Measurements from ENCODE around the gene NRXN2.
"Not testable (repeated sequence)": the region's sequence is repeated elsewhere in the genome, so short reads cannot be mapped to it uniquely, and the experiment has no call there.

Gene NRXN2

DNA sequence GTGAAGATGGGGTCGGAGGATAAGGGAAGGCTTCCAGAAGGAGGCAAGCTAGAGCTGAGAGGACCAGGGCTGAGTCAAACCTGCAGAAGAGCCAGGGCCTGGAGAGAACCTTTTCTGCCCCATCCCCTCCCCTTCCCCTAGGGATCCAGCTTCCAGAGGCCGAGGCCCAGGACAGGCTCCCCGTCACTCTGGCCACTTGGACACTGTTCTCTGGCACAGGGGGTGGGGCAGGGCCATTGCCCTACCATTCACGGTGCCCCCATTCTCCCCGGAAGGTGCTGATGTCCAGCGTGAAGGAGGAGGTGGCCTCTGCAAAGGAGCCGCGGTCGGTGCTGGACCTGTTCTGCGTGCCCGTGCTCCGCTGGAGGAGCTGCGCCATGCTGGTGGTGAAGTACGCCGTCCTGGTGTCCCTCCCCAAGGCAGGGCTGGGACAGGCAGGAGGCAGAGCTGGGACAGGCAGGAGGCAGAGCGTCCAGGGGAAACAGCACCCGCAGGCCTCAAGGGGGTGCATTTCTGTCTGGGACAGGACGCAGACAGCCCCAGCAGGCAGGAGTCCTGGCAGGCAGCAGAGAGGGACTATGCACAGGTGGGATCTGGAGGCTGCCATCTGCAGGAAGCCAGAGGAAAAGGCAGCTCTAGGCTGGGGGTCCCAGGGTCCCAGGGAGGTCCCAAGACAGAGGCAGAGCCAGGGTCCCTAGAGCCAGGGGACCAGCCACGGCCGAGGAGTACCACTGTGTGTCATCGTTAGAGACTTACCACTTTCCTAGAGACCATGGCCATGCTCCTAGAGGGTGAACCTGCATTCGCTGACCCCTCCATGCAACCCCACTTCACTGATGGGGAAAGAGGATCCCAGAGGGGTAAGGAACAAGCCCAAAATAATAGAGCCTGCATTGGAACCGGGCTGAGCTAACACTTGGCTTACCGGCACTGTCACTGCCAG, 157.8 kb downstream of the NRXN2 start:
- DNase-seq (ENCODE audit: low read depth in 2 of 2) = no peak

DNA sequence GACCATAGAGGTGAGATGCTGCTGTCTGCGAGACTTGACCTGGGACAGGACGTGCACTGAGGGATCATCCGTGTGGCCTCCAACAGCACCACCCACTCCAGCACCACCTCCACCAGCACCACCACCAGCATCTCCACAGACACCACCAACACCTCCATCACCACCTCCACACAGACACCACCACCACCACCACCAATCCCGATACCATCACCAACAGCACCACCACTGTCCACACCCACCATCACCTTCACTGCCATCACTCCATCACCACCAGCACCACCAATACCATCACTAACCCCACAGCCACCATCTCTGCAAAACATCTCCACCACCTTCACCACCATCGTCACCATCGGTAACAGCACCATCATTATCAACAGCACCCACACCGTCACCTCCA, 158.6 kb downstream of the NRXN2 start:
- DNase-seq (ENCODE audit: low read depth in 2 of 2) = no peak

DNA sequence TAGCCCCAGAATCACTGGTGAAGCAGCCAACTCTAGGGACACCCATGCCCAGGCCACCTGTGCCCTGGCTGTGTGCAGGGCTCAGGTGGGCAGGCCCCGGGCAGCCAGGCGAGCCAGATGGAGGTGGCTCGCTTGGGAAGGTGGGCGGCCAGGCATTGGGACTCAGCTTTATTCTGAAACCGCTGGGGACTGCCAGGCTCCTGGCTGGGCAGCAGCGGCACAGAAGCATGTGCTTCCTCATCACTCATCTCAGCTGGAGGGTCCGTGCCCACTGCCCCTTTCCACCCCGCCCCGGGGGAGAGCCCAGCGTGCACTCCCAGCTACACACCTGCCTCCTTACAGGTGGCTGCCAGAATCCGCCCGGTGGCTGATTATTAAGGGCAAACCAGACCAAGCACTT, 159.0 kb downstream of the NRXN2 start:
- no peak for DNase-seq (ENCODE audit: low read depth in 2 of 2)

DNA sequence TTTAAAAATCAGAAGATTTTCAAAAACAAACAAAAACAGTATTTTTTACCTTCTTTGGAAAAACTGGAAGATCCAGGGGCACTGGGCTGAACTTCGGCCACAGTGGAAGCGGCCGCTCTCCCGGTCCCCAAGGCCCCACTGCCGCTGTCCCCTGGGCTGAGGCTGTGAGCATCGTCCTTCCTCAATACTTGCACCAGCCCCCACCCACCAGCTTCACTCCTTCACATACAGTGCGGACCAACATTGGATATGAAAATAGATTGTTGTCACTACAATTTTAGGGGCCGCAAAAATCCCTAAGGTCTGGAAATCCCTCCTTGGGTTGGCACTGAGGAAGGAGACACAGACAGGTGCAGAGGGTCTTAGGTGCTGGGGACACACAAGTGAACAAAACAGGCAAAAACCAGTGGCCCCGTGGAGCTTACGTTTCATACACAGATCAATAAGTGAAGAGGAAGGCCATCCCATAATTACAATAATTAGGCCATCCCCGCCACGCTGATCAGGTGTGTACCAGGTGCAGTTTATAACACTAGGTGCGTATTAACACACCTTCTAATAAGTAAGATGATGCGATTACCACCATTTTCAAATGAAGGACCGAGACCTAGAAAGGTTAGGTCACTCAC, 160.2 kb downstream of the NRXN2 start:
- no peak for DNase-seq (ENCODE audit: low read depth in 2 of 2)

DNA sequence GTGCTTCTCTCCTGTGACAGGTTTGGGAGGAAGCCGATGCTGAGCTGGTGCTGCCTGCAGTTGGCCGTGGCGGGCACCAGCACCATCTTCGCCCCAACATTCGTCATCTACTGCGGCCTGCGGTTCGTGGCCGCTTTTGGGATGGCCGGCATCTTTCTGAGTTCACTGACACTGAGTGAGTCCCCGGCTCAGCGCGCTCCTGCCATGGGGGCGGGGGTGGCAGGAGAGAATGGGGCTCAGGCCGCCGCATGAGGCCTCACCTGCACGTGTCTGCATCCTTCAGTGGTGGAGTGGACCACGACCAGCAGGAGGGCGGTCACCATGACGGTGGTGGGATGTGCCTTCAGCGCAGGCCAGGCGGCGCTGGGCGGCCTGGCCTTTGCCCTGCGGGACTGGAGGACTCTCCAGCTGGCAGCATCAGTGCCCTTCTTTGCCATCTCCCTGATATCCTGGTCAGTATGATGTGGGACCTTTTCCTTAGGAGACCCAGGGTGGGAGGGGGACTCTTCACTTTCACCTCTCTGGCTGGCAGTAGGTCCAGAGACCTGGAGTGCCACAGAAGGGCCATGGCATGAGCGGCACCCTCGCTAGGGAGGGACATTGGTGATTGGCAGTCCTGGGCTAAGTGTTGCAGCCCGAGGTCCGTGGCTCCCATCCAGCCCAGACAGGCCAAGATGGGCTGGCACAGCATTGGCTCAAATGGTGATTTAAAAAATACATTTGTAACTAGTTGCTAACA, 160.8 kb downstream of the NRXN2 start:
- DNase-seq (ENCODE audit: low read depth in 2 of 2) = no peak

DNA sequence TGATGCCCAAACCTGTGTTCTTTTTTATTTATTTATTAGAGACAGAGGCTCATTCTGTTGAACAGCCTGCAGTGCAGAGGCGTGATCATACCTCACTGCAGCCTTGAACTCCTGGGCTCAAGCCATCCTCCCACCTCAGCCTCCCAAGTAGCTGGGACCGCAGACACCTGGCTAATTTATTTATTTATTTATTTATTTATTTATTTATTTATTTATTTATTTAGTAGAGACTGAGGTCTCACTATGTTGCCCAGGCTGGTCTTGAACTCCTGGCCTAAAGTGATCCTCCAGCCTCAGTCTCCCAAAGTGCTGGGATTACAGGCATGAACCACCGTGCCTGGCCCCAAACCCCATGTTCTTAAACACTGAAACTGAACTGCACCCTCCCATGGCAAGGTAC, 161.6 kb downstream of the NRXN2 start:
- not testable (repeated sequence) for DNase-seq (ENCODE audit: low read depth in 2 of 2)

DNA sequence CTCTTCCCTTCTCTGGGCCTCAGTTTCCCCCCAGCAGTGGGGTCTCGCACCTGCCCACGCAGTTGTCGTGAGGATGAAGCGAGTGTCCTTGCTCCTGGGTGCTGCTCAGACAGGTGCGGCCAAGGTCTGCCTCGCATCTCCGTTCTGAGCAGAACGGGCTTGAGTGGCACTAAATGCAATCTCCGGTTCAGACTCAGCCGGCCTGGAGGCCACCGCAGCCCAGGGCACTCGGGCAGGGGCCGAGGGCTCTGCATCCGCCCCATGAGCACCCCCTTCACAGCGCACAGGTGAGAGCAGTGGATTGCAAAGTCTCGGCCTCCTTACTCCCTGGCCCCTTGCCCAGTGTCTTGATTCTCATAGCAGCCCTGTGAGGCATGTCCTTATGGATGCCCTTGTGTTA, 162.1 kb downstream of the NRXN2 start:
- DNase-seq (ENCODE audit: low read depth in 2 of 2) = no peak

DNA sequence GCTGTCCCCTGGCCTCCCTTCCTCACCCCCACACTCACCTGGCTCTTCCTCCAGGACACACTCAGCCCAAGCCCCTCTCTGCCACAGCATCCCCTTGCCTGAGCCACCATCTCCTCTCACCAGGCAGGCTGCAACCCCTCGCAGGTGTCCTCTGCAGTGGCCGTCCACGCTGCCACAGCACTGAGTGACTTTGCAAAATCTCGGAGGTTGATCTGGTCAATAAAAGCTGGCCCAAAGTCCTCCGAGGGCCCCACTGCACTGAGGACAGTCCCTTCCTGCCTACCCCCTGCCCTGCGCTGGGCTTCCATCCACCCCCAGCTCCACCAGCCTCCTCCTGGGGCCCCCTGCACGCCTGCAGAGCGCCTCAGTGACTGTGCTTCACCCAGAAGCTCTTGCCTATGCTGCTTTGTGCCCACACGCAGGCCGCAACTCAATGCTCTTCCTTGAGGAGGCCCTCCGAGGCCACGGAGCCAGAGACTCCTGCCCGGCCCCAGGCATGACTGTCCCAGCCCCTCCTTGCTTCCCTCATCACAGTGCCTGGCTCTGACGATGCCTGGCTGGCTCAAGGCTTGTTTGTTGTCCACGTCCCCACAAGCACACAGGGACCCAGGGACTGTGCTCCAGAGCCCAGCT, 162.7 kb downstream of the NRXN2 start:
- no peak for DNase-seq (ENCODE audit: low read depth in 2 of 2)

DNA sequence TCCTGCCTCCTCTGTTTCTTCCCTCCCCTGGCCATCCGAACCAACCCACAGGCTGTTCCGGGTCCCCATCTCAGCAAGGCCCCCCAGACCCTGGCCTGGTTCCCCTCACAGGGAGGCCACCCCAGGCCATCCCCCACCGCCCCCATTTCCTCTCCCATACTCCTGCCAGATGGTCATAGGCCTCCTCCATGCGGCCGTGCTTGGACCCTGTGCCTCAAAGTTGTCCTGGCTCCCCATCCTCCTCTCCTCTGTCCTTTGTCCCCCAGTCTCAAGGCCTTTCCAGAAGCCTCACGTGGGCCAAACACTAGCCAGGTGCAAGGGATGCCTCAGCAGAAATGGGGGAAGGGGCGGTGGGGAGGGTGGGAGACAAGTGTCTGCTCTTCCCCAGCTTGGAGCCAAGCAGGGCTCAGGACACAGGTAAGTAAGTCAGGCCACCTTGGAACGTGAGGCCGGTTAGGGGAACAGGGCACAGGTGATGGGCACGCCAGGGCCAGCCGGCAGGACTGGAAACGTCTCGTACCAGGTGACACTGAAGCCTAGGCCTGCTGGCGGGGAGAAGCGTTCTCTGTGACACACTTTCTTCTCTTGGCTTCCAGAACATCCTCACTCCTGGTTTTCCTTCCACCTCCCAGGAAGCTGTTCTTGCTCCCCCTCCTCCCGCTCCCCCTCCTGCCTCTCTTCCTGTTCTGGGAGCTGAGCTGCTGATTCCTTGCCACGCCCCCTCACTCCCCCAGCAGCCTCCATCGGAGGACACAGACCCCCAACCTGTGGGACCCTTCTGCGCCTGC, 163.5 kb downstream of the NRXN2 start:
- no peak for DNase-seq (ENCODE audit: low read depth in 2 of 2)

DNA sequence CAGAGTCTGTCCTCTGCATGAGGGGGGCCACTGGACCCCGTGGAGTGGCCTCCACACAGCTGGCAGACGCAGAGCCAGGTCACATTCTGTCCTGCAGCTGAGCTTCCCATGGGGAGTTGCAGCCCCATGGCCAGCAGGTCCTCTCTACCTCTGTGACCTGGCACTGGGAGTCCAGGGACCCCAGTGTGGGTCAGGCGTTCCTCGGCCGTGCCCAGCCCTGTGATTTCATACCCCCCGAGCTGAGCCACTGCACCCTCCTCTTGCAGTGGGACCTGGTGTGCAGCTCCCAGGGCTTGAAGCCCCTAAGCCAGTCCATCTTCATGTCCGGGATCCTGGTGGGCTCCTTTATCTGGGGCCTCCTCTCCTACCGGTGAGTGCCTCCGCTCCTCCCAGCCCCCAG, 164.1 kb downstream of the NRXN2 start:
- DNase-seq (ENCODE audit: low read depth in 2 of 2) = no peak

DNA sequence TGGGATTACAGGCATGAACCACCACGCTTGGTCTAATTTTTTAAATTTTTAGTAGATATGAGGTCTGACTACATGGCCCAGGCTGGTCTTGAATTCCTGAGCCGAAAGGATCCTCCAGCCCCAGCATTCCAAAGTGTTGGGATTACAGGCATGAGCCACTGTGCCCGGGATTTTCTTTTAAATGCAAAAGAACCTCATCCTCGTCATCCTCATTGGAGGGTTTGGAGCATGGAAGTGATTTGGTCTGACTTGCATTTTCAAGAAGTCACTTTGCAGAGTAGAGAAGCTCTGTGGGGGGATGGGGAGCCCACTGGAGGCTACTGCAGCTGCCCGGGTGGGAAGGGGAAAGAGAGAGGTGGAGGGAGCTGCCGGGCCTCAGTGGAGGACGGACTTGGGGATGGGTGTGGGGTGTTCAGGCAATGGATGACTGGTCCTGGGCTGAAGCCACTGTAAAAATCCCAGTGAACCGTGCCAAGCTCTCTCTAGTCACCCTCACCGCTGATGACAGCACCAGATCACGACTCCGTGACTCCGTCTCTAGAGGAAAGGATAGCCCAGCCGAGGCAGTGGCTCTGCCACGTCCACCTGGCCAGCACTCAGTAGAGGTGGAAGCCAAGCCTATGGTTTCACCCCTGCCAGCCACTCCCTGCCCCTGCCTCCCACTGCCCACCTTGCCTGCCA, 164.8 kb downstream of the NRXN2 start:
- no peak for DNase-seq (ENCODE audit: low read depth in 2 of 2)

DNA sequence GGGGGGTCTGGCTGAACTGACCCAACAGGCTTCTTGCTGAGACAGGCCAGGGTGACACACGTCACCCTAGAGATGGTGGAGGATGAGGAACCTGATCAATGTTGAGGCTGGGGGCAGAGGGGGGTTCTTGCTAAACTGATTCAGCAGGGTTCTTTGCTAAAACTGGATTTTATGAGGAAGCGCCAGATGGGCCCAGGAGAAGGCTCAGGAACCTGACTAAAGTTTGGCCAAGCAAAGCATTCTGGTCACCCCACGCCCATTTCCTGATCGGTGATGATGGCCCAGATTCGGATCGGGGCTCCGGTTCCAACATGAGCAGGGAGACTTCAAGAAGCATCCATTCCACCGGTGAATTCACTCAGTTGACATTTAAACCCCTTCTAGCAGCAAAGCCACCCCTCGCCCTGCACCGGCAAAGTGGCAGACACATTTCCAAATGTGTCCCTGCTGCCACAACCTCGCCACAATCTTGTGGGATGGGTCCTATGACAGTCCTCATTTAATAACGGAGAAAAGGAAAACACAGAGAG, 166.2 kb downstream of the NRXN2 start:
- DNase-seq (ENCODE audit: low read depth in 2 of 2) = no peak

Measured in stimulated activated CD8-positive, alpha-beta memory T cell treated with anti-CD3 and anti-CD28 coated beads, Interleukin-2, amount 100 ng/mL, for 48 hours (primary cell).